Parathyroid adenoma (tissue), 2 donors: ENCODE data around the gene CTCFL.

Experiments
- H2AFZ ChIP-seq: fragments of 300-600 bp; sonication (generic); one replicate; pipeline ENCODE4 v1.7.0; 2017; ENCODE audit warnings: antibody characterized with exemption, mild to moderate bottlenecking
- H3K27ac ChIP-seq: fragments of 300-600 bp; sonication (generic); one replicate; pipeline ENCODE4 v1.7.0; 2017
- H3K27me3 ChIP-seq: fragments of 300-600 bp; sonication (generic); one replicate; pipeline ENCODE4 v1.7.0; 2017; ENCODE audit warnings: low read length; ENCODE audit not compliant: control insufficient read depth, insufficient read depth
- H3K36me3 ChIP-seq: fragments of 300-600 bp; sonication (generic); one replicate; pipeline ENCODE4 v1.7.0; 2017; ENCODE audit warnings: low read length; ENCODE audit not compliant: control insufficient read depth, insufficient read depth
- H3K4me1 ChIP-seq: fragments of 300-600 bp; sonication (generic); one replicate; pipeline ENCODE4 v1.7.0; 2017; ENCODE audit warnings: control low read depth
- H3K4me2 ChIP-seq: fragments of 300-600 bp; sonication (generic); one replicate; pipeline ENCODE4 v1.7.0; 2017; ENCODE audit warnings: low read length
- H3K4me3 ChIP-seq: fragments of 300-600 bp; sonication (generic); one replicate; pipeline ENCODE4 v1.7.0; 2017; ENCODE audit warnings: low read depth, low read length
- H3K79me2 ChIP-seq: fragments of 300-600 bp; sonication (generic); one replicate; pipeline ENCODE4 v1.7.0; 2017; ENCODE audit warnings: control low read depth
- H3K9ac ChIP-seq: fragments of 300-600 bp; sonication (generic); one replicate; pipeline ENCODE4 v1.7.0; 2017; ENCODE audit warnings: mild to moderate bottlenecking
- H3K9me3 ChIP-seq: fragments of 300-600 bp; sonication (generic); one replicate; pipeline ENCODE4 v1.7.0; 2017; ENCODE audit warnings: low read length; ENCODE audit not compliant: control insufficient read depth
- TF ChIP-seq, protein P1 (sequence below): fragments of 300-600 bp; sonication (generic); IDR thresholded peaks from one replicate; pipeline ENCODE4 v1.7.0; 2017; ENCODE audit warnings: antibody characterized with exemption, mild to moderate bottlenecking
- donor health status: primary hyperparathyroidism.

CTCFL gene

DNA sequence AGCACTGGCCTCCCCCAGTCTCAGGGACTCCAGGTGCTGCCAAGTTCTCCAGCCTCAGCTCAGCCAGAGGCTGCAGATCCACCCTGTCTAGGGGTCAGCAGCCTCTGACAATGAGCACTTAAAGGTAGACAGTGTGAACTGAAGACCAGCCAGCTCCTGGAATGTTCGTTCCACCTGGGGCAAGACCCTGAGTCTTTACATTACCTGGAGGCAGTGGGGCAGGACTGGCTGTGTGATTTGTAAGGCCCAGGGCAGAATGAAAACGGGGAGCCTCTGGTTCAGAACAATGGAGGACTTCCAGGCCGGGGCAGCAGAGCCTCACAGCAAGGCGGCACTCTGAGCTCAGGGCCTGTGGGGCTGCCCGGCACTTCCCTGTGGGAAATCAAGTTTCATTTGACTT, 65.0 kb downstream of the CTCFL start:
- no peaks in the 10 kb centered on the region for H3K79me2 ChIP-seq
- TF ChIP-seq, protein P1, sequence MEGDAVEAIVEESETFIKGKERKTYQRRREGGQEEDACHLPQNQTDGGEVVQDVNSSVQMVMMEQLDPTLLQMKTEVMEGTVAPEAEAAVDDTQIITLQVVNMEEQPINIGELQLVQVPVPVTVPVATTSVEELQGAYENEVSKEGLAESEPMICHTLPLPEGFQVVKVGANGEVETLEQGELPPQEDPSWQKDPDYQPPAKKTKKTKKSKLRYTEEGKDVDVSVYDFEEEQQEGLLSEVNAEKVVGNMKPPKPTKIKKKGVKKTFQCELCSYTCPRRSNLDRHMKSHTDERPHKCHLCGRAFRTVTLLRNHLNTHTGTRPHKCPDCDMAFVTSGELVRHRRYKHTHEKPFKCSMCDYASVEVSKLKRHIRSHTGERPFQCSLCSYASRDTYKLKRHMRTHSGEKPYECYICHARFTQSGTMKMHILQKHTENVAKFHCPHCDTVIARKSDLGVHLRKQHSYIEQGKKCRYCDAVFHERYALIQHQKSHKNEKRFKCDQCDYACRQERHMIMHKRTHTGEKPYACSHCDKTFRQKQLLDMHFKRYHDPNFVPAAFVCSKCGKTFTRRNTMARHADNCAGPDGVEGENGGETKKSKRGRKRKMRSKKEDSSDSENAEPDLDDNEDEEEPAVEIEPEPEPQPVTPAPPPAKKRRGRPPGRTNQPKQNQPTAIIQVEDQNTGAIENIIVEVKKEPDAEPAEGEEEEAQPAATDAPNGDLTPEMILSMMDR = no peak
- no peak overlapping the region for H3K9ac ChIP-seq
- no peaks in the 10 kb centered on the region for H3K27me3 ChIP-seq
- no peak overlapping the region for H3K27ac ChIP-seq
- H3K9me3 ChIP-seq = no peaks in the 10 kb centered on the region
- H3K4me2 ChIP-seq = no peak overlapping the region
- no peaks in the 10 kb centered on the region for H3K36me3 ChIP-seq
- no peaks in the 10 kb centered on the region for H3K4me1 ChIP-seq
- H2AFZ ChIP-seq = no peak overlapping the region
- H3K4me3 ChIP-seq = no peak overlapping the region

DNA sequence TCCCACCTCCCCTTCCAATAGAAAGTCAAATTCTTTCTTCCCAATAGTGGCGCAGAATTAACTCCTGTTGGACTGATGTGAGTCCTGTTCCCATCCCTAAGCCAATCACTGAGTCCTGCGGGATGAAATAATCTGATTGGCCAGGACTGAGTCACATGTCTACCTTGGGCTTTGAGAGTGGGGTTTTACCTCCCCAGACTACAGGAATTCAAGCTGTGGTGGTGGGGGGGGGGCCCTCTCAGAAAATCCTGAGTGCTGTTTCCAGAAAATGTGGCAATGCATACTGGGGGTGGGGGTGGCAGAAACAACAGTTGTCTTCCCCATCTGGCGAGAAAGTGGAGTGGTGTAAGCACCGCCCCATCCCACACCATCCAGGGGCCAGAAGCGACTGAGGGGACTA, 65.7 kb downstream of the CTCFL start:
- no peak overlapping the region for H3K9ac ChIP-seq
- no peaks in the 10 kb centered on the region for H3K4me1 ChIP-seq
- no peak overlapping the region for H3K4me3 ChIP-seq
- no peak overlapping the region for H2AFZ ChIP-seq
- no peaks in the 10 kb centered on the region for H3K36me3 ChIP-seq
- no peak overlapping the region for H3K4me2 ChIP-seq
- H3K27me3 ChIP-seq = no peaks in the 10 kb centered on the region
- no peaks in the 10 kb centered on the region for H3K9me3 ChIP-seq
- TF ChIP-seq, protein P1 = no peak
- no peak overlapping the region for H3K27ac ChIP-seq
- H3K79me2 ChIP-seq = no peaks in the 10 kb centered on the region

- TF ChIP-seq, protein P1 = no peak
- H3K4me3 ChIP-seq = no peak overlapping the region
- H3K27ac ChIP-seq = no peak overlapping the region
These were observed 66.4 kb downstream of the CTCFL start for GRCh38 chr20:57458400-57459160.

GRCh38 chr20:57457243-57458095, 67.5 kb downstream of the CTCFL start:
- TF ChIP-seq, protein P1 = no peak
- no peak overlapping the region for H3K9ac ChIP-seq
- H3K4me3 ChIP-seq = no peak overlapping the region
- H3K9me3 ChIP-seq = no peaks in the 10 kb centered on the region
- H3K4me1 ChIP-seq = no peaks in the 10 kb centered on the region
- no peaks in the 10 kb centered on the region for H3K79me2 ChIP-seq
- H3K27ac ChIP-seq = no peak overlapping the region
- H2AFZ ChIP-seq = no peak overlapping the region
- no peaks in the 10 kb centered on the region for H3K36me3 ChIP-seq
- no peaks in the 10 kb centered on the region for H3K27me3 ChIP-seq
- H3K4me2 ChIP-seq = no peak overlapping the region

More at GRCh38 chr20:57458400-57459160, 66.4 kb downstream of the CTCFL start:
- Histone ChIP-seq H3K36me3 (no peaks in the 10 kb centered on the region), H3K9ac (no peak overlapping the region), H2AFZ (no peak overlapping the region), H3K27me3 (no peaks in the 10 kb centered on the region), H3K9me3 (no peaks in the 10 kb centered on the region), H3K79me2 (no peaks in the 10 kb centered on the region), H3K4me1 (no peaks in the 10 kb centered on the region), H3K4me2 (no peak overlapping the region)
